ES-I3 (cell line): ENCODE data around the gene PLCB4.

Experiments
- H3K36me3 ChIP-seq: 2 replicates; pipeline ENCODE4 v1.6.1; 2013; ENCODE audit warnings: mild to moderate bottlenecking, low read length, control low read depth, moderate library complexity; ENCODE audit not compliant: insufficient read depth
- H3K4me1 ChIP-seq: 2 replicates; pipeline ENCODE4 v1.6.1; 2013; ENCODE audit warnings: mild to moderate bottlenecking, control low read depth, low read length; ENCODE audit not compliant: insufficient read depth
- H3K9ac ChIP-seq: 2 replicates; pipeline ENCODE4 v1.6.1; 2013; ENCODE audit warnings: low read depth, mild to moderate bottlenecking, low read length, moderate library complexity
- H3K9me3 ChIP-seq: 2 replicates; pipeline ENCODE4 v1.6.1; 2013; ENCODE audit warnings: mild to moderate bottlenecking, low read length, moderate library complexity; ENCODE audit not compliant: control insufficient read depth, insufficient read depth

Gene PLCB4

DNA sequence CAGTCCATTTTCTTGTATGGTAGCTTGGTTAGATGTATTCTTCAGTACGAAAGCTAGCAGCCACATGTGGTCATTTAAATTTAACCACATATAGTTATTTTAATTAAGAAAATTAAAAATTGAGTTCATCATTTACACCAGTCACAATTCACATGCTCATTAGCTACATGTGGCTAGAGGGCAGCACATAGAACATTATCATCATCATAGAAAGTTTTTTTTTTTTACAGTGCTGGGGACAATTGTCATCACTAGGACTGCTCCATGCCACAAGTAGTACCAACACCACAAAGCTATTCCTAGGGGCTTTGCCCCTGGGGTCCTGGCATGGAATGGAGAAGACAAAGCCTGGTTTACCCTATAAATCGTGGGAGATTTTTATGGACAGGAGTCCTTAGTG lies 30.5 kb downstream of the PLCB4 start:
- Histone ChIP-seq H3K36me3 (no peaks in the 10 kb centered on the region), H3K4me1 (no peaks in the 10 kb centered on the region), H3K9ac (no peak overlapping the region), H3K9me3 (no peaks in the 10 kb centered on the region; the same call in 1 of the 2 replicates)

GRCh38 chr20:9100691-9101090 lies 31.8 kb downstream of the PLCB4 start:
- Histone ChIP-seq H3K4me1 (no peaks in the 10 kb centered on the region), H3K36me3 (no peaks in the 10 kb centered on the region), H3K9me3 (no peaks in the 10 kb centered on the region; the same call in 1 of the 2 replicates), H3K9ac (no peak overlapping the region)

GRCh38 chr20:9102456-9102855 lies 33.6 kb downstream of the PLCB4 start:
- H3K9ac ChIP-seq = no peak overlapping the region
- H3K9me3 ChIP-seq = no peaks in the 10 kb centered on the region; the same call in 1 of the 2 replicates
- no peaks in the 10 kb centered on the region for H3K4me1 ChIP-seq
- no peaks in the 10 kb centered on the region for H3K36me3 ChIP-seq

DNA sequence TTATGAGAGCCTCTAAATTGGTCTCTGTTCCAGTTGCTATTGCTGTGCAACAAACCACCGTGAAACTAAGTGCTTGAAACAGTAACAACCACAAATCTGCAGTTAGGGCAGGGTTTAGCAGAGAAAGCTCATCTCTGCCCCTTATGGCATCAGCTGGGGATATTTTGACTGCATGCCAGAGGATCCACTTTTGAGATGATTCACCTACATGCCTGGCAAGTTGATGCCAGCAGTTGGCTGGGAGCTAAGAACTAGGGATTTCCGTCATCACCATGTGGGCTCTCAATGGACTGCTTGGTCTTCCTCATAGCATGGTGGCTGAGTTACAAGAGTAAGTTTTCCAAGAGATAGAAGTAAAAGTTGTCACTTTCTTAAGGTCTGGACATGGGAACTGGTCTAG lies 35.1 kb downstream of the PLCB4 start:
- H3K9ac ChIP-seq = no peak overlapping the region
- no peaks in the 10 kb centered on the region for H3K9me3 ChIP-seq
- no peaks in the 10 kb centered on the region for H3K4me1 ChIP-seq
- no peaks in the 10 kb centered on the region for H3K36me3 ChIP-seq

GRCh38 chr20:9108260-9108659 lies 39.4 kb downstream of the PLCB4 start:
- Histone ChIP-seq H3K4me1 (no peaks in the 10 kb centered on the region), H3K9me3 (no peaks in the 10 kb centered on the region), H3K36me3 (no peaks in the 10 kb centered on the region), H3K9ac (no peak overlapping the region)

- Histone ChIP-seq H3K9ac (no peak overlapping the region), H3K36me3 (no peaks in the 10 kb centered on the region), H3K9me3 (no peaks in the 10 kb centered on the region), H3K4me1 (no peaks in the 10 kb centered on the region)
Observed at GRCh38 chr20:9109566-9109965, 40.7 kb downstream of the PLCB4 start.

DNA sequence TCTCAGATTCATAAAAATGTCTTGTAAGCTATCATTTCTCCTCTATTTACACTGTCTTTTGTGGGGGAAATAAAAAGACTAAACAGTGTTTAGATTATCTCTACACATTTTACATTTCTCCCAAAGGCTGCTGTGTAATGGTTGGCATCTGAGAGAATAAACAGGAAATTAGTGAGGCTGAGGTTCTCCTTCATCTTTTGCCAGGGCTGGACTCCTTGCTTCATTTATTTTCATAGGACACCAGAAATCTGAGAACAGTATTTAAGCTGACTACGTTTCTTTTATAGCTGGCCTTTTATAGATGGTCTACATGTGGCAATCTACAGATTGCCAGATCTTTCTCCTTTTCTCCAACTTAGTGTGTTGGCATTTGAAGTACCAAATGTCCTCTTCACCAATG lies 41.5 kb downstream of the PLCB4 start:
- H3K9me3 ChIP-seq = no peaks in the 10 kb centered on the region
- no peaks in the 10 kb centered on the region for H3K36me3 ChIP-seq
- no peaks in the 10 kb centered on the region for H3K4me1 ChIP-seq
- no peak overlapping the region for H3K9ac ChIP-seq

- H3K9ac ChIP-seq = no peak overlapping the region
- no peaks in the 10 kb centered on the region for H3K4me1 ChIP-seq
- no peaks in the 10 kb centered on the region for H3K36me3 ChIP-seq
- no peaks in the 10 kb centered on the region for H3K9me3 ChIP-seq
Observed at GRCh38 chr20:9110916-9111432, 42.1 kb downstream of the PLCB4 start.

DNA sequence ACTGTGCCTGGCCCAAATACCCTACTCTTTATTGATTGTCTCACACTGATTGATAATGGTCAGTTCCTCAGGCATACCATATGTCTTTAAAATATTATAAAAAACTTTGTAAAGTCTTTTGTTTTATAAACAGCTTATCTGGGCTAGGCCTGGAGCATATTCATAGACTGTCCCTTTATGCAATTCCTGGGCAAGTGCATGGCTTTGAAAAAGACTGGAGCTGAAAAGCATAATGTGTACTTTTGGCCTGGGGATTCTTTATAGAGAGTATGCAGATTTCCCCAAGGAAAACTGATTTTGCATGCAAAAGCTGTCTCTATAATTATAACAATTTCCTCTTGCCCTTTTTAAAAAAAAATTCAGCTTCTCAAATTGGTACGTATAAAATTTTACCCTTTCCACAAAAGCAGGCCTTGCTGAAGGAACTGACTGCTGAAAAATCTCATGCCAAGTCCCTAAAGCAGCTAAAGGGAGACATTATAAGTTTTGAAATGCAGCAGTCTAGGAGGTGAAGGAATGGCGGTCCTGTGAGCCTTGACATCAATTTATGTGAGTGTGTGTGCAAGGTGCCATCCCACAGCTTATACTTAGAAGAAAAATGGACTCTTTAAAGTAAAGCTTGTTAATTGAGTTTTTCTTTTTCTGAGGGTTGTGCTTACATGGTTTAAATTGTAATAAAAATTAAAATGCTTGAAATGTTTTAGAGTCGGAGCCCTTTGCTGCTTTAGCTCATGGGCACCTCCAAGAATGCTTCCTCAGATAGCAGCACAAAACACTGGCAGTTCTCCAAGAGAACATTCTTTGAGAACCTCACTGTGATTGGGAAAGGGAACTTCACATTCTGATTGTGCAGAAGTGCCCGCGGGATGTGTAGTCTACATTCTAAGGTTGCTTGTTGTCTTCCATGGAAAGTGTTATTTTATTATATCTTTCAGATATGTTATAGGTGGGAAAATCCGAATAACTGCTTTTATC lies 43.9 kb downstream of the PLCB4 start:
- Histone ChIP-seq H3K9me3 (no peaks in the 10 kb centered on the region), H3K9ac (no peak overlapping the region), H3K36me3 (no peaks in the 10 kb centered on the region), H3K4me1 (no peaks in the 10 kb centered on the region)

DNA sequence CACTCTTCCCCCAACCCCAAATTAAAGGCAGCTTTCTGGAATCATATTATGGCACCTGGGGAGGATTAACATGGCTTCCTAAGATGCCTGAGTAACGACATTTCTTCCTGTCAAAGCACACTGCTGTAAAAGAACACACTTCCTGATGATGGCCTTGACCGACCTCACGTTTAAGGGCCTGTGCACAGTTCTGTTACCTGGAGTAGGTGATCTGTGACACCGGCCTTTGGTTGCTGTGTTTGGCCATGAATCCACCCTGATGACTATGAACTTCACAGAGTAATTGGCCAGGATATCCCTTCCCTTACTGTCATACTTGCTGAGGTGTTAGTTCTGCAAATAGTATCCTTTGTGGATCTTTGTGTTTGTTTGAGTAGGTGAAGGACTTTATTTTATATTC lies 45.8 kb downstream of the PLCB4 start:
- H3K4me1 ChIP-seq = no peaks in the 10 kb centered on the region
- no peak overlapping the region for H3K9ac ChIP-seq
- H3K36me3 ChIP-seq = no peaks in the 10 kb centered on the region
- H3K9me3 ChIP-seq = no peaks in the 10 kb centered on the region

DNA sequence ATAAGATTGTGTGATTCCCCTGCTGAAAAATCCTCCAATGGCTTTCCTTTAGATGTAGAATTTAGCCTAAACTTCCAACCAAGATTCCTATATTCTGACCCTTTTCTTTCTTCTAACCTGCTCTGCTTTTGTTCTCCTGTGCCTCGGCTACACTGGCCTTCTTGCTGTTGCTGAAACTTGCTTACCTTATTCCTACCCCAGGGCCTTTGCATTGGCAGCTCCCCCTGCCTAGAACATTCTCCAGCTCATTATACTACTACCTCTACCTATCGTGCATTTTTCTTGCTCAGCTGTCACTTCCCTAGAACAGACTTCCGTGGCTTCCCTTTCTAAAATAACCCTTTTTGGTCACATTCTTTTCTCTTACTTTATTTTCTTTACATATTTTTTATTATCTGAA lies 48.7 kb downstream of the PLCB4 start:
- H3K9ac ChIP-seq = no peak overlapping the region
- no peaks in the 10 kb centered on the region for H3K4me1 ChIP-seq
- no peaks in the 10 kb centered on the region for H3K36me3 ChIP-seq
- no peaks in the 10 kb centered on the region for H3K9me3 ChIP-seq

GRCh38 chr20:9119776-9120175 lies 50.9 kb downstream of the PLCB4 start:
- Histone ChIP-seq H3K9me3 (no peaks in the 10 kb centered on the region), H3K4me1 (no peaks in the 10 kb centered on the region), H3K9ac (no peak overlapping the region), H3K36me3 (no peaks in the 10 kb centered on the region)

DNA sequence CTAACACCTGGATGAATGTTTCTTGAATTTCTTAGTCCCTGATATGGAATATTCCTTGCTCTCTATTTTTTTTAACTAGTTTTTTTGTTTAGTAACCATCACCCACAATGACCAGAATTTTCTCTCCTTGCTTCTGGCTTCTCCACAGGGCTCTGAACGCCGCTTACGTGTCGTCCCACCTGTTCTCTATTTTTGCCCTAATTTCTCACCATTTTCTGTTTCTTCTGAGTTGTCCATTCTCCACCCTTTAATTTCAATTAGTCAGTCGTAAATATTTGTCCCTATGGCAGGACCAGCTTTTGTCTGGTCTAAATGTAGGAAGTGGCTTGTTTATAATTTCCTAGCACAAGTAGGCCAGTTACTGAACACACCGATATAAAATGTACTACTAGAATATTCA lies 52.3 kb downstream of the PLCB4 start:
- Histone ChIP-seq H3K9me3 (no peaks in the 10 kb centered on the region), H3K9ac (no peak overlapping the region), H3K36me3 (no peaks in the 10 kb centered on the region), H3K4me1 (no peaks in the 10 kb centered on the region)

GRCh38 chr20:9122571-9122970 lies 53.7 kb downstream of the PLCB4 start:
- H3K9me3 ChIP-seq = no peaks in the 10 kb centered on the region
- H3K36me3 ChIP-seq = no peaks in the 10 kb centered on the region
- no peaks in the 10 kb centered on the region for H3K4me1 ChIP-seq
- H3K9ac ChIP-seq = no peak overlapping the region

DNA sequence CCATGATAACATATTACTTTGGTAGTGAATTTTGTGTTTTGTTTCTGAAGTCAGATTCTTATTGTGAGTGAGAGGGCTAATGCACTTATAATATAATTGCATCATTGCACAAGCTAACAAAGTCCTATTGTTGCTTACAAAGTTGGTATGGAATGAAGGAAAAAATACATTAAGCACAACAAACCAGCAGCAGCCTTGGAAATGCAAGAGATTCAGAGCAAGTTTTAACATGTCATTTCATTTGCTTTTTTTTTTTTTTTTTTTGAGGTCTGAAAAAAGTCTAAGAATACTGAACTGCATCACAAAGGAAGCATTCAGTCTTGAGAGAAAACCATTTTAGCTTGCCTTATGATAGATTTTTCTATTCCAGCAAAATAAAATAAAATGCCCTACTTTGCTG lies 57.6 kb downstream of the PLCB4 start:
- Histone ChIP-seq H3K9ac (no peak overlapping the region), H3K4me1 (no peaks in the 10 kb centered on the region), H3K9me3 (no peaks in the 10 kb centered on the region; the same call in 1 of the 2 replicates), H3K36me3 (no peaks in the 10 kb centered on the region)
